Stimulated activated CD8-positive, alpha-beta memory T cell treated with anti-CD3 and anti-CD28 coated beads, Interleukin-7, amount 100 ng/mL, for 1 hour (primary cell): ENCODE measurements around the gene TYW5.
"Not testable (repeated sequence)": the region's sequence is repeated elsewhere in the genome, so short reads cannot be mapped to it uniquely, and the experiment has no call there.

Experiments used
- DNase-seq, 2 donors: peaks; one replicate each; pipeline ENCODE4 v3.0.0-alpha.2; 2020; ENCODE audit warnings: low read depth in 2 of 2

The TYW5 gene

GRCh38 chr2:199914372-199914958 lies 40.8 kb downstream of the TYW5 start:
- no peak for DNase-seq

DNA sequence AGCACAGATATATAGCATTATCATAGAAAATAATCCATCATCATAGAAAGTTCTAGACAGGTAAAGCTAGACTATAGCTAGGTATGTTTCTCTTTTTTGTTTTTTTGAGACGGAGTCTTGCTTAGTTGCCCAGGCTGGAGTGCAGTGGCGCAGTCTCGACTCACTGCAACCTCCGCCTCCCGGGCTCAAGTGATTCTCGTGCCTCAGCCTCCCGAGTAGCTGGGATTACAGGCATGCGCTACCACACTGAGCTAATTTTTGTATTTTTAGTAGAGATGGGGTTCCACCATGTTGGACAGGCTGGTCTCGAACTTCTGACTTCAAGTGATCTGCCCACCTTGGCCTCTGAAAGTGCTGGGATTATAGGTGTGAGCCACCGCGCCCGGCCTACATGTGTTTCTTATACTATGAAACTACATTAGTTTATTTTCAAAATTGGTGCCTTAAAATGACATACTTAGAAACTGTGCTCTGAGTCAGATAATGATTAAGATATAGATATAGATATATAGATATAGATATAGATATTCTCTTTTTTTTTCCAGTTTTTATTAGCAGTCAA lies 42.7 kb downstream of the TYW5 start:
- DNase-seq, result not testable (repeated sequence)

DNA sequence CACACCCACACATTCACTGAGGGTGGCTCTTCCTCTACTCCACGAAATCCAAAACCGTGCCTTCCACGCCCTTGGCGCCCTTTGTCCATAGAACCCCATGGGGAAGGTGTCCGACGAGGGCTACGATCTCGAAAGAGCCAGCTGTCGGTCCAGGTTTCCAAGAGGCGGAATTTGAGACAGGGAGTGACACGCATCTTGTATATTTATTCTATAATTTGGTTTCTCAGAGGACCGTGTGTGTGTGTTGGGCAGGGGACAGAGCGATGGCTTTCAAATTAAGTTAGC lies 43.5 kb downstream of the TYW5 start:
- DNase-seq, result no peak

GRCh38 chr2:199911052-199911876 lies 44.0 kb downstream of the TYW5 start, which contains the start of gene C2orf69:
TSS of gene C2orf69 (plus strand) at chr2:199911293. CDS start at chr2:199911439, 146 bp downstream.
- peak; percentile 77 to 80 for DNase-seq

DNA sequence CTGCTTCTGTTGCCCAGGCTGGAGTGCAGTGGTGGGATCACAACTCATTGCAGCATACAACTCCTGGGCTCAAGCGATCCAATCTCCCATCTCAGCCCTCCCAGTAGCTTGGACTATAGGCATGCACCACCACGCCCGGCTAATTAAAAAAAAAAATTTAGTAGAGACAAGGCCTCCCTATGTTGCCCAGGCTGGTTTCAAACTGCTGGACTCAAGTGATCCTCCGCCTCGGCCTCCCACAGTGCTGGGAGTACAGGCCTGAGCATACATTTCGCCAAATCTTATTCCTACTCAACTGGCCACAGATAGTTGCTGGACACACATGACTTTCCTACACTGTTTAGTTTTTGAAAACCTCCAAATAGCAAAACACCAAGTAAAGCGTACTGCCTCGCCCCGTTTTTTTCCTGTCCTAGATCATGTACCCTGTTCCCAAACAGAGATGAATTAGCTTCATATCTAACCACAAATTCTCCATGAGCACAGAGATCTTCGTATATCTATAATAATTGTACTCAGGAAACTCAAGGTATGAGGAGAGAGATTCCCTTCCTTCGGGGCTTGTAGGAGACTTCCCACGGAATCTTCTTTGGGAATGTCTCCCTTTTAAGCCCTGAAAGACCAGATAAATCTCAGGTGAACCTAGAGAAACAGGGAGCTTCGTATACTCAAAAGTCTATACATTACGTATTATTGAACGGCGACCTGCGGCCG lies 44.8 kb downstream of the TYW5 start:
- no peak for DNase-seq

DNA sequence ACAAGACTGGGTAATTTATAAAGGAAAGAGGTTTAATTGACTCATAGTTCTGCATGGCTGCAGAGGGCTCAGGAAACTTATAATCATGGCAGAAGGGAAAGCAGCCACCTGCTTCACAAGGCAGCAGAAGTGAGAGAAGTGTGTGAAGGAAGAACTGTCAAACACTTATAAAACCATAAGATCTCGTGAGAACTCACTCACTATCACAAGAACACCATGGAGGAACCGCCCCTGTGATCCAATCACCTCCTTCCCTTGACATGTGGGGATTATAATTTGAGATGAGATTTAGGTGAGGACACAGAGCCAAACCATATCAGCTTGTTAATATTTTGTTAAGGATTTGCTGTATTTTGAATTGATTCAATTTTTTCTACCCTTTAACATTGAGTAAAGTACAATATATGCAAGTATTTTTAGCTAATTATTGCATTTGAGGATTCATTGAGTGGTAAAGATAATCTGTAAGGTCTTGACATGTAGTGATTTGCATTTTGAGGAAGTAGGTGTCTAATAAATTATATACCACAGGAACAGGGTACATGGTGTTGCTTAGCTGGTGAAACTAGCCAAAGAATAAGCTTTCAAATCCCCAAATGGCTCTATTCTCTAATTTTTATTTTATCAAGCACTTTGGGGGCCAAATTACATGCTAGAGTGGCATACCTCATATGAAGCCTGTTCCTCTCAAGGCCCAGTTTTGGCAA lies 48.1 kb downstream of the TYW5 start:
- no peak for DNase-seq

- no peak for DNase-seq
Observed at GRCh38 chr2:199903111-199903510, 52.2 kb downstream of the TYW5 start.

- DNase-seq, result no peak
Observed at GRCh38 chr2:199902486-199903110, 52.7 kb downstream of the TYW5 start.

DNA sequence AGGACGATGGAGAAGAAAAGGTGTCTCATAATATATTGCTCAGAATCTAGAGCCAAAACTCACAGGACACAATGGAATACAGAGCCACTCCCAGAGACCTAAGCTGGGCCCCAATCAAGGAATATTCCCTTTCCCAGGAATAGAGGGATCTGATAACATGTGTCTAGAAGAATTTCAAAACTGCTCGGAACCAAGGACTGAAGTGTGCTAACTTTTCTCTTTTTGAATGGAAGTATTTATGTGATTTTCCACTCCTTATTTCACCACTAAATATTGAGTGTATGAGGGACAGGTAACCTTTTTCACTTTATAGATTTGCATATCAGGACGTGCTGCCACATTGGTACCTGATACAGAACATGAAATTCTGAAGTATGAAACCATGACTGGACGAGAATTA lies 53.3 kb downstream of the TYW5 start:
- no peak for DNase-seq

DNA sequence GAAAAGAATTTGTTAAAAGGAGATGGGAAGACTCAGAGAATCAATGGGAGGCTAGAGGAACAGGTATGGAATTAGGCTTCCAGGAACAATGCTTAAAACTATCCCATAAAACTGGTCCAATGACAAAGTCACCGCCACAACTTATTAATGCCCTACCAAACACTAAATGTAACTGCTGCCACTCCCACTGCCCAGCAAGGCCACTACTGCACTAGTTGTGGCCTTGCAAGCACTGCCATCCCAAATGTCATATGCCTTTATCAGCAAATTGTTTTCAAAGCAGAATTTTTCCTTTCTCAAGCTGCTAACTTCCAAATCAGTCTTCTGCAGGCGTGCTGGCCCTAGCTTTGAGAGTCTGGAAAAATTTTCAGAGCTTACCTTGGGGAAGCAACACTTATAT lies 58.7 kb downstream of the TYW5 start:
- no peak for DNase-seq

- no peak for DNase-seq
Observed at GRCh38 chr2:199895406-199895805, 59.9 kb downstream of the TYW5 start.

GRCh38 chr2:199883474-199884212 lies 71.6 kb downstream of the TYW5 start:
- DNase-seq, result no peak

GRCh38 chr2:199882667-199883066 lies 72.6 kb downstream of the TYW5 start:
- DNase-seq, result no peak
